GM18907 (cell line): ENCODE measurements around the gene AGTRAP.

Source experiments
- ATAC-seq: cut with Tn5 transposase; IDR thresholded peaks from one replicate; pipeline ENCODE4 v1.9.1; 2021; ENCODE audit warnings: mild to moderate bottlenecking, moderate library complexity; ENCODE audit not compliant: unreplicated experiment

AGTRAP gene

GRCh38 chr1:11731691-11732283, 4.1 kb upstream of the AGTRAP start:
- ATAC-seq = no peak

- ATAC-seq = no peak
Observed at GRCh38 chr1:11733306-11733705, 2.6 kb upstream of the AGTRAP start.

- peak; percentile 7 for ATAC-seq
Observed at GRCh38 chr1:11735531-11735853, 444 bp upstream of the AGTRAP start.

DNA sequence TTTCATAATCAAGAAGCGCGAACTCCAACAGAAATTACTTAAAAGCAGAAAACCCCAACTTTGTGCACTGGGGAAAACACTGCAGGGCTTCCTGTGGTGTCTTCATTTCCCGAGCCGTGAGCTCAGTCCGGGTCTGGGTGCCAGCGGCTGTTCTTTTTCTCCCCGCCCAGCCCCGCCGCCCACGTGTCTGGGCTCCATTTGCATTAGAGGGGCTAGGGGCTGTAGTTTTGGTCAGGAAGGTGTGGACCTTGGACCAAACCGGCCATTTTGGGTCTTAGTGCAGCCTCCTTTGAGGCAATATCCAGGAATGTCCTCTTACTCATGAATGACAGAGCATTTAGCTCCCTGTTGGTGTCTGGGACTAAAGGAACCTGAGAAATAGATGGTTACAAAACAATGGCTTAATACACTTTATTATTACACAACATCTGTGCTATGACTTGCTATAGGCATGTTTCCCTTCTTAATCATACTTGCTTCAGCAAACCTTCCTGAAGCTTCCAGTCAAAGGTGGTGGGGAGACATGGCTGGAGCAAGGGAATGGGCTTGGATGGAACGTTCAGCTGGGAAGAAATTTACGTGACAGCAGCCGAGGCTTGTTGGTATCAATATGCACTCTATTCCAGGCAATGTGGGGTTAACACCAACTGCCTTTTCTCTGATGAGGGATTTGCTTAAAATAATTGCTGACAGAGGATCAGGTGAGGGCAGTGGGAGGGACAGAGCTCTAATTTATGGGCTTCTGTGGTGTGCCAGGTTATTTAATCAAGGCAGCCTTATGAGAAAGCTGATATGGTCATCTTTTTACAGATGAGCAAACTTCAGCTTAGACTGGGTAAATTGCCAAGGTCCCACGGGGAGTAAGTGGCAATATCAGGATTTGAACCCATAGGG, 1.1 kb downstream of the AGTRAP start:
- peak; percentile 49 for ATAC-seq

GRCh38 chr1:11738096-11738495, 2.2 kb downstream of the AGTRAP start:
- no peak for ATAC-seq

GRCh38 chr1:11738783-11739182, 2.8 kb downstream of the AGTRAP start:
- ATAC-seq = no peak

DNA sequence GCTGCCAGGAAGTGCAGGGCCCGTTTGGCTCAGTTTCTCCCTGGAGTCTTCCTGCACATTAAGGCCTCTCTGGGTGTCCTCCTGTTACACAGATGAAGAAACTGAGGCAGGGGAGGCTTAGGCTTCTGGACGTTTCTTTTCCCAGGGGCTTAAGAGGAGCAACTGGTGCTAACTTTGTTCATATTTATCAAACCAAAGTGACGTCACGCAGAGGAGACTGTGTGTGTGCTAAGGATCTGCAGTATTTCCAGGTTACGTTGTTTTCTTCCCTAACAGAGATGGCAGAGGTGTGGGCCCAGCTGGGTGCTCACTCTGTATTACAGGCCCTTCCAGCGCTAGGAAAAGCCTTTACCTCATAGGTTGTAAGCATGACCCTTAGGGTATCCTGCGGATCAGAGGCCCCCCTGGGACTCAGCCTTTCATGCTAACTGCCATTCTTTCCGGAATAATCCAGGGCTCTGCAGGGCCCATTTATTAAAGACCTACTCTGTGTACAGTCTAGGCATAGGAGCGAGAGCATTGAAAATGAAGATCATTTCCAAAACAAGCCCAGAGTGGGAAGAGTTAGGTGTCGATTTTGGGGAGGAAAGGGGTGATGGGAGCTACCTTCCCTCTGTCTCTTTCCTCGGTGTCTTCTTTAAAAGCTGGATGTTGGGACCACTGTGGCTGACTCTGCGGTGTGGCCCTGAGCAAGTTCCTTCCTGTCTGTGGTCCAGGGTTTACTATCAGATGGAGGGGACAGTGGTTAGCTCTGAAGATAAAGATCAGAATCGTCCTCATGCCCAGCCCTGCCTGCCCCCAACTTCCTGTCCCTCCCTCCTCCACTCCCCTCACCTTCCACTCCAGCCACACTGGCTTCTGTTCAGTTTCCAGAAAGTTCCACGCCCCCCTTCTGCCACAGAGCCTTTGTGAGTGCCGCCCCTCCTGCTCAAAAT, 4.6 kb downstream of the AGTRAP start:
- ATAC-seq = no peak

GRCh38 chr1:11741482-11741881, 5.5 kb downstream of the AGTRAP start:
- ATAC-seq = no peak

DNA sequence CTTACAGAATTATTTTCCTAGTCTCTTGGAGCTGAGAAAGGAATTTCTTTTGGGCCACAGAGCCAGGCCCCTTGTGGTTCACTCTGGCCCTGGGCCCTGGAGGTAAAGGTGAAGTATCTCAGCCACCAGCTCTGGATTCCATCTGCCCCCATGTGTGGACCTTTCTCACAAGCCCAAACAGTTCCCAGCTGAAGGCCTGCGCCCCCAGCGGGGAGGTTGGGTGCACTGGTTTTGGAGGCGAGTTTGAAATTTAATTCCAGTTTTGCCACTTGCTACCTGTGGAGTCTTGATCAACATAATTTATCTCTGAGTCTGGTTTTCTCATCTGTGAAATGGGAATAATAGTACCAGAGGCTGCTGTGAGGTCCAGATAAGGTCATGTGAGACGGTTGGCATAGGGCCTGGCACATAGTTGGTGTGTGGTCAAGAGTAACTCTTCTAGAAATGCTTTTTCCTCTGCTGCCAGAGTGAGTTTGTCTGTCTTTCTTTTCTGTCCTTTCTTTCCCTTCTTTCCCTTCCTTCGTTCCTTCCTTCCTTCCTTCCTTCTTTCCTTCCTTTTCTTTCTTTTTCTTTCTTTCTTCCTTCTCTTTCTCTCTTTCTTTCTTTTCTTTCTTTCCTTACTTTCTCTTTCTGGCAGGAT, 6.1 kb downstream of the AGTRAP start:
- ATAC-seq = no peak

DNA sequence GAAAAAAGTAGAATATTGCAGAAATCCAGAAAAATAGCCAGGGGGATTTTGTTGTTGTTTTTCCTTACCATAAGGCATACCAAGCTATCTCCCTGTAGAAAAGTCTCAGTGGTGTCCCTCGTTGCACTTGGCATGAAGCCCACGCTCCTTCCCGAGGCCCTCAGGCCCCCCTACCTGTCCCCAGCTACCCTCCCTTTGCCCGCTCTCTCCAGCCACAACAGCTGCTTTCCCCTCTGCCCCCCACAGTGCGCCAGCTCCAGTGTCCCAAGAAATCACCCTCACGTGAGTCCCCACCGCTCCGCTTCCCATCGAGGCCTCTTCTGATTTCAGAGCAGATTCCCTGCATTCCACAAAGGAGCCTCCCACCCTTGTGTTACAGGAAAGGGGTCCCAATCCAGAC, 8.4 kb downstream of the AGTRAP start:
- no peak for ATAC-seq

GRCh38 chr1:11746092-11746491, 10.2 kb downstream of the AGTRAP start:
- no peak for ATAC-seq

- no peak for ATAC-seq
Observed at GRCh38 chr1:11746795-11747487, 11.0 kb downstream of the AGTRAP start.

DNA sequence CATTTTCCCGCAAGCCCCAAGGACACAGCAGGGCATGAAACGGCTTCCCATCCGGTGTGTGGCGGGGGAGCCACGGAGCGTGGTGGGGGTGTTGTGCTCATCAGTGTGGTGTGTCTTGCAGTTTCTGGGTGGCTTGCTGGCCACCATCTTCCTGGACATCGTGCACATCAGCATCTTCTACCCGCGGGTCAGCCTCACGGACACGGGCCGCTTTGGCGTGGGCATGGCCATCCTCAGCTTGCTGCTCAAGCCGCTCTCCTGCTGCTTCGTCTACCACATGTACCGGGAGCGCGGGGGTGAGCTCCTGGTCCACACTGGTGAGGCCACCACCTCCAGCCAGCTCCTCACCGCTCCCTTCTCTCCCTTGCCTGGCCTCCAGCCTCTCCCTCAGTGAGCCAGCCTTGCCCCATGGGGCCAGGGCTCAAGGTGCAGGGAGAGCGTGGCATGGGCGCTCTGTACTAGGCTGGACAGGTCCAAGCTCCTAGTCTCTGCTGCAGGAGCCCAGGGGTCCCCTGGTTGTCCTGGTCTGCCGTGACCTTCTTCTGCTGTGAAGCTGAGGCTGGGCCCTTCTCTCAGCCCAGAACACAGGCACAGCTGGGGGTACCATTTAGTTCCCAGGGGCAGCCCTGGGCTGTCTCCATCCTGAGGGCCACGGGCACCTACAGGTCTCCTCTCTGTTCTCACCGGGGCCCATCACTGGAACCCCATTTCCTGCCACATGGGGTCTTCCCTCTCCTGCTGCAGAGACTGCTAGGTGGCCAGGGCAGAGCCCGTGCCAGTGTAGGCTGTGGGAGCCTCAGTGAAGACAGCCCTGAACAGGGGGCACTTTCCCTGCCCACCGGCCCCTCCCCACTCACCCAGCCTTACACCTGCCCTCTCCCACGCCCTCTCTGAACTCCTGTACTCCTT, 12.6 kb downstream of the AGTRAP start:
- ATAC-seq = no peak

DNA sequence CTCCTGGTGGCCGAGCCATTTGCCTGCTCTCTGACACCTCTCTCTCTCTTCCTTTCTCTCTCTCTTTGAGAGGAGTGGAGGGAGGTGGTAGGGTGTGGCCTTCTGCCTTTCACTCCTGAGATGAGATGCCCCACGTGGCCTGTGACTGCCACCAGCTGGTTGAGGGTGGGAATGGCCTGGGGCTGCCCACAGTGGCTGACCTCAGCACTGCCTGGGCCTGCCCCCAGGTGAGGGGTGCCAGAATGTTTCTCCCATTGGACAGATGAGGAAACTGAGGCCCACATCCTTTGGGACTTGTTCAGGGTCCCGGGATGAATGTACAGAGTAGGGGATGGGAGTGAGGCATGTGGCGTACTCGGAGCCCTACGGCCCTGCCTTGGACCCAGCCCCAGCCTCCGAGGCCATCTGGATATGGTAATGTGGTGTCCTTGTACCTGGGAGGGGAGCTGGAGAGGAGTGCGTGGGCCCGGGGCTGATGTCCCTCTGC, 13.3 kb downstream of the AGTRAP start:
- no peak for ATAC-seq

DNA sequence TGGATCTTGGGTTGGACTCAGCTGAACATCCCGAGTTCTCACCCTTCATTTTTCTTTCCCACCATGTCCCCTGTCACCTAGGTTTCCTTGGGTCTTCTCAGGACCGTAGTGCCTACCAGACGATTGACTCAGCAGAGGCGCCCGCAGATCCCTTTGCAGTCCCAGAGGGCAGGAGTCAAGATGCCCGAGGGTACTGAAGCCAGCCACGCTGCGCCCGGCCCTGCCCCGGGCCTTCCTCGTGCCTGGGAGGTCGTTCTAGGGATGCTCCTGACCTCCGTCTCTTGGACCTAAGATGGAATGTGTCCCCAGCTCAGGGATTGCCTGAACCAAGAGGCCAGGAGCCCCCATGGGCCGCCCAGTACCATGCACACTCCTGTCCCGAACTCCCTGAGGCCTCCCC, 14.1 kb downstream of the AGTRAP start:
- ATAC-seq = no peak

GRCh38 chr1:11751087-11751486, 15.2 kb downstream of the AGTRAP start:
- ATAC-seq = no peak

DNA sequence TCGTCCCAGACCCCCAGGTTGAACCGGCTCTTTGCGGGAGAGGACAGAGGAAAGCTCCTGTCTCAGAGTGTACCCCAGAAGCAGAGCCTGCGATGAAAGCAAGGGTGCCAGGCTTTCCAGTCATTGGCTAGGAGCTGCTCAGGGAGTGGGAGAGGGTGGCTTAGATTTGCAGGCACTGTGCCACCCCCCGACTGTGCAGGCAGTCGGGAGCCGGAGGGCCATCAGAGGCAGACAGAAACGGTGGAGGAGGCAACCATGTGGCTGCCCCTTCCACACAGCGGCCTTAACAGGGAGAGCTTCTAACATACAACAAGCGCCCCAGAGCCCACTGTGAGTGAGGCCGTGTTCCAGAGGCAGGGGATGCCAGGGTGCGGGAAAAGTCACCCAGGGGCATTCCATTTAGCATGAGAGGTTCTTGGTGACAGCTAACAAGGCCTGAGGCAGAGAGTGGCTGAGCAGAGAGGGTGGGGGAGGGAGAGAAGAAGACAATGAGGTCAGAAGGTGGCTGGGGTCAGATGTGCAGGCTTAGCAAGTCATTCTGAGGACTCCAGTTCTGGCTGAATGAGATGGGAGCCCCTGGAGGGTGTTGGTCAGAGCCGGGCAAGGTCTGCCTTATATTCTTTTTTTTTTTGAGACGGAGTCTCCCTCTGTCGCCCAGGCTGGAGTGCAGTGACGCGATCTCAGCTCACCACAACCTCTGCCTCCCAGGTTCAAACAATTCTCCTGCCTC, 16.6 kb downstream of the AGTRAP start:
- no peak for ATAC-seq

DNA sequence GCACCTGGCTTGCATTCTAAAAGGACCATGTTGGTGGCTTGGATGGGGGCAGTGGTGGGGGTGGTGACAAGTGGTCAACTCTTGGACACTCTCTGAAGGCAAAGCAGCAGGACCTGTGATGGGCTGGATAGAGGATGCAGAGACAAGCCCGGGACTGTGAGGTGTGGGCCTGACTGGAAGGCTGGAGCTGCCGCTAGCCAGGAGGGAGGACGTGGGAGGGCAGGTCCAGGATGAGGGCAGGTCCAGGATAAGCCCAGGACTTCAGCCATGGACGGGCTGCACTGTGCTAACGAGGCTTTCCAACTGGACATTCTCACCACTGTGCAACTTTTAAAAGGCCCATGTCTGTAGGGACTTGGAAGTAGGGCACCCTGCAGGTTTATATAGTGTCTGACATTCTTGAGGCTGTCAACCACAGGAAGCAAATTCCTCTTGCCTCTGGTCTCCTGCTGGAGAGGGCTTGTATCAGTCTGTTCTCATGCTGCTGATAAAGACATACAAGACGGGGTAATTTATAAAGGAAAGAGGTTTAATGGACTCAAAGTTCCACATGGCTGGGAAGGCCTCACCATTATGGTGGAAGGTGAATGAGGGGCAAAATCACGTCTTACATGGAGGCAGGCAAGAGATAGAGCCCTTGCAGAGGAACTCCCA, 17.7 kb downstream of the AGTRAP start:
- no peak for ATAC-seq
